Stimulated activated CD8-positive, alpha-beta memory T cell treated with anti-CD3 and anti-CD28 coated beads, Interleukin-15, amount 100 ng/mL, for 48 hours (primary cell): ENCODE results near the gene USP6NL.

Experiments
- DNase-seq, 2 donors: peaks; one replicate each; pipeline ENCODE4 v3.0.0-alpha.2; 2020; ENCODE audit warnings: low read depth in 2 of 2

Gene USP6NL

GRCh38 chr10:11480687-11481086, 130.8 kb downstream of the USP6NL start:
- DNase-seq, result no peak

GRCh38 chr10:11479300-11479699, 132.2 kb downstream of the USP6NL start:
- DNase-seq, result no peak

GRCh38 chr10:11478807-11479206, 132.6 kb downstream of the USP6NL start:
- no peak for DNase-seq

GRCh38 chr10:11475831-11476434, 135.5 kb downstream of the USP6NL start:
- no peak for DNase-seq

- no peak for DNase-seq
These were observed 138.2 kb downstream of the USP6NL start for GRCh38 chr10:11473128-11473760.

GRCh38 chr10:11472158-11472753, 139.2 kb downstream of the USP6NL start:
- peak; percentile 38 to 45 for DNase-seq

- DNase-seq, result no peak
These were observed 141.7 kb downstream of the USP6NL start for GRCh38 chr10:11469575-11470391.

- no peak for DNase-seq
These were observed 143.2 kb downstream of the USP6NL start for GRCh38 chr10:11468126-11468742.

- no peak for DNase-seq
These were observed 146.0 kb downstream of the USP6NL start for GRCh38 chr10:11465406-11465805.

- DNase-seq, result no peak
These were observed 148.3 kb downstream of the USP6NL start for GRCh38 chr10:11463111-11463510.

- no peak for DNase-seq
These were observed 149.4 kb downstream of the USP6NL start for GRCh38 chr10:11462071-11462470.

GRCh38 chr10:11457336-11457735, 154.1 kb downstream of the USP6NL start:
- no peak for DNase-seq

- DNase-seq, result no peak
These were observed 156.4 kb downstream of the USP6NL start for GRCh38 chr10:11454958-11455566.

GRCh38 chr10:11454160-11454559, 157.3 kb downstream of the USP6NL start:
- DNase-seq, result no peak

- no peak for DNase-seq
These were observed 159.7 kb downstream of the USP6NL start for GRCh38 chr10:11451640-11452260.

GRCh38 chr10:11450427-11450826, 161.0 kb downstream of the USP6NL start:
- no peak for DNase-seq

GRCh38 chr10:11449761-11450160, 161.7 kb downstream of the USP6NL start:
- no peak for DNase-seq

GRCh38 chr10:11448545-11449244, 162.8 kb downstream of the USP6NL start:
- no peak for DNase-seq

GRCh38 chr10:11448190-11448544, 163.3 kb downstream of the USP6NL start:
- DNase-seq, result no peak

- no peak for DNase-seq
These were observed 163.9 kb downstream of the USP6NL start for GRCh38 chr10:11447586-11447985.

GRCh38 chr10:11446864-11447263, 164.6 kb downstream of the USP6NL start:
- no peak for DNase-seq
